ENCODE results near the gene QARS1. TPM values are rescaled to one million over a fixed set of nuclear protein-coding genes. Genes with fewer than 3 reads are reported as not detected.

QARS1 gene
- total and polyA plus RNA-seq, 2 of the 8 experiments (the other 6 are each of a cell fraction or from before 2014, with no cell fraction given): 353 to 581 TPM

DNA sequence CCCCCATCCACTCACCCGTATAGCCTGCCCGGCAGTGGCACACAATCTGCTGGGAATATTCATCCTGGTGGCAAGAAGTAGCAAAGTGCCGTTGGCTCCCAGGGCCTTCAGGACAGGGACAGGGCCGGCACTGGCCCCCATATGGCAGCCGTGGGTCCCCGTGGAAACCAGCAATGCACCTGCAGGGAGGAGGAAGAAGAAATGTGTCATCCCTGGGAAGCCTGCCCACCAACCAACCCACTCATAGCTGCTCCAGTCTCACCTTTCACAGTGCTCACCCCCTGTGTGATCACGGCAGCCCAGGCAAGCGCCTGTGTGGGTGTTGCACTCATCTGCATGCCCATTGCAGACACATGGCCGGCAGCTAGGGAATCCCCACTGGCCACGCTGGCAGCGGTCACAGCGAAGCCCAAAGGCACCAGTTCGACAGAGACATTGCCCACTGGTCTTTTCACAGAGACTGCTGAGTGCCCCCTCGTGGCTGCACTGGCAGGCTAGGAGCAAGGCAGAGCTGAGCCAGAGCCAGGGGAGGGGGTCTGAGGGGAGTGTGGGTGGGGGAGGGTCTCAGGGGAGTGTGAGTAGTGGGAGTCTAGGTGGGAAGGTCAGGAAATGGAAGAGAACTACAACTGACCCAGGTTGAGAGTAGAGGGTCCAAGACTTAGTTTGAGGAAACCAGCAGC is 20.6 kb upstream of the QARS1 start:
- H3K79me2 ChIP-seq (ENCODE audit: control insufficient read depth in 1 of 2, insufficient read depth in 2 of 2, low read length in 2 of 2): peaks cover 0 to under 1% of the 10 kb centered on the region in 2 experiments; a peak in 1 of 4 replicates

More for the DNA sequence above, 20.6 kb upstream of the QARS1 start:
- Histone ChIP-seq H3K14ac (ENCODE audit: insufficient read length) (no peak overlapping the region), H2AFZ (ENCODE audit: low read length) (no peak overlapping the region), H3K18ac (ENCODE audit: extremely low read depth, low read length) (no peak overlapping the region), H2AK5ac (ENCODE audit: low read depth, low read length) (no peak overlapping the region), H2BK5ac (ENCODE audit: low read depth, low read length) (no peak overlapping the region), H3K23ac (ENCODE audit: insufficient read length) (no peak overlapping the region), H3K4me1 (replicated peaks in 1 of 4; ENCODE audit: control insufficient read depth in 3 of 4, insufficient read depth in 4 of 4, low read length in 3 of 4) (peaks cover 0 to 5% (median 3%) of the 10 kb centered on the region in 4 experiments; a peak in 5 of 7 replicates), H4K91ac (replicated peaks; ENCODE audit: insufficient read length, low read length) (no peak overlapping the region), H3K4ac (replicated peaks; ENCODE audit: insufficient read length, low read depth, low read length) (no peak overlapping the region), H3K9ac (replicated peaks in 1 of 4; ENCODE audit: extremely low read depth in 1 of 4, low read depth in 3 of 4, low read length in 3 of 4) (no peak overlapping the region), H4K5ac (ENCODE audit: insufficient read length, low read depth, low read length) (no peak overlapping the region), H2BK15ac (ENCODE audit: low read length) (no peak overlapping the region), H3K56ac (replicated peaks; ENCODE audit: insufficient read length, low read depth, low read length) (no peak overlapping the region), H2BK20ac (ENCODE audit: low read length) (no peak overlapping the region), H3K23me2 (ENCODE audit: low read depth, low read length) (no peaks in the 10 kb centered on the region; the same call in 1 of the 2 replicates), H3K4me3 (ENCODE audit: extremely low read depth in 1 of 4, insufficient read depth in 2 of 4, low read depth in 3 of 4, low read length in 4 of 4) (no peak overlapping the region), H2BK120ac (replicated peaks; ENCODE audit: low read depth, low read length) (no peak overlapping the region), H4K8ac (ENCODE audit: extremely low read depth, insufficient read depth, low read length) (no peak overlapping the region), H3K4me2 (ENCODE audit: insufficient read depth in 1 of 2, low read depth in 2 of 2, low read length in 2 of 2) (no peak overlapping the region), H3K79me1 (ENCODE audit: low read depth, low read length) (no peaks in the 10 kb centered on the region), H3K36me3 (ENCODE audit: control insufficient read depth in 2 of 4, insufficient read depth in 4 of 4, low read length in 3 of 4) (peaks cover 3 to 25% (median 12%) of the 10 kb centered on the region in 4 experiments; a peak in 7 of 8 replicates), H3K27ac (ENCODE audit: low read depth, low read length) (no peak overlapping the region), H2BK12ac (ENCODE audit: low read depth, low read length) (no peak overlapping the region), H4K20me1 (replicated peaks in 1 of 2; ENCODE audit: control insufficient read depth in 1 of 2, insufficient read depth in 2 of 2, low read length in 2 of 2) (peaks cover 0 to 3% of the 10 kb centered on the region in 2 experiments), H3K27me3 (replicated peaks in 1 of 4; ENCODE audit: control insufficient read depth in 3 of 4, extremely low read depth in 1 of 4, insufficient read depth in 3 of 4, low read length in 3 of 4) (no peaks in the 10 kb centered on the region), H3K9me3 (ENCODE audit: insufficient read depth in 2 of 2, low read depth in 1 of 2, low read length in 1 of 2) (no peaks in the 10 kb centered on the region)
- FAIRE-seq (no peak), DNase-seq (ENCODE audit: low read depth in 1 of 2, low spot score in 2 of 2) (peak in 1 of 2 experiments; percentile 49)
- TF ChIP-seq BCL11A (IDR thresholded peaks at IDR 0.05; ENCODE audit: low read depth in 2 of 2, low read length in 2 of 2): no peak
- TF ChIP-seq RAD21 (IDR thresholded peaks at IDR 0.05 in 1 of 2, conservative IDR thresholded peaks at IDR 0.05 in 1 of 2; ENCODE audit: low read depth in 2 of 2, low read length in 2 of 2): peak; percentile 17 to 25; a peak in 3 of 4 replicates
- TF ChIP-seq, protein P1, sequence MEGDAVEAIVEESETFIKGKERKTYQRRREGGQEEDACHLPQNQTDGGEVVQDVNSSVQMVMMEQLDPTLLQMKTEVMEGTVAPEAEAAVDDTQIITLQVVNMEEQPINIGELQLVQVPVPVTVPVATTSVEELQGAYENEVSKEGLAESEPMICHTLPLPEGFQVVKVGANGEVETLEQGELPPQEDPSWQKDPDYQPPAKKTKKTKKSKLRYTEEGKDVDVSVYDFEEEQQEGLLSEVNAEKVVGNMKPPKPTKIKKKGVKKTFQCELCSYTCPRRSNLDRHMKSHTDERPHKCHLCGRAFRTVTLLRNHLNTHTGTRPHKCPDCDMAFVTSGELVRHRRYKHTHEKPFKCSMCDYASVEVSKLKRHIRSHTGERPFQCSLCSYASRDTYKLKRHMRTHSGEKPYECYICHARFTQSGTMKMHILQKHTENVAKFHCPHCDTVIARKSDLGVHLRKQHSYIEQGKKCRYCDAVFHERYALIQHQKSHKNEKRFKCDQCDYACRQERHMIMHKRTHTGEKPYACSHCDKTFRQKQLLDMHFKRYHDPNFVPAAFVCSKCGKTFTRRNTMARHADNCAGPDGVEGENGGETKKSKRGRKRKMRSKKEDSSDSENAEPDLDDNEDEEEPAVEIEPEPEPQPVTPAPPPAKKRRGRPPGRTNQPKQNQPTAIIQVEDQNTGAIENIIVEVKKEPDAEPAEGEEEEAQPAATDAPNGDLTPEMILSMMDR (IDR thresholded peaks at IDR 0.05; ENCODE audit: control extremely low read depth in 1 of 3, insufficient read depth in 1 of 3, low read depth in 1 of 3, low read length in 3 of 3): peak in 2 of 3 experiments; percentile 9 to 26; a peak in 2 of 4 replicates
- TF ChIP-seq ZNF274 (IDR thresholded peaks at IDR 0.05; ENCODE audit: borderline replicate concordance, extremely low read depth, low read length): no peak
- WGBS, 2 experiments (ENCODE audit: extremely low coverage in 1 of 2, insufficient coverage in 1 of 2, insufficient read length in 1 of 2, insufficient replicate concordance in 2 of 2, low coverage in 1 of 2, low lambda C conversion rate in 2 of 2, missing lambda C conversion rate in 1 of 2): 88% methylated on average over 14 of the region's 14 CpGs; no CpG with 5 or more reads in 1 of the 2 experiments
- ChIA-PET POLR2A (ENCODE audit: partially characterized antibody) (interaction anchor here (1.2 to 25.5 kb wide), 2 partner anchors 8 to 26 kb away, joined by 4 to 508 read pairs; partner anchors contain the start of genes QARS1 and QRICH1), CTCF (ENCODE audit: partially characterized antibody) (interaction anchor here (0.6 to 3.2 kb wide), 4 partner anchors 16 to 128 kb away, joined by 3 to 14 read pairs (median 6); no protein-coding TSS in a partner anchor)

All from H1 (cell line).